Psoas muscle (tissue), 8 donors: ENCODE results near the gene ADAMTS20. TPM values are rescaled to one million over a fixed set of nuclear protein-coding genes. Genes with fewer than 3 reads are reported as not detected.

Experiments used
- ATAC-seq, 4 donors: fragments of 200-7000 bp; cut with Tn5 transposase; one replicate each; pipeline ENCODE4 v1.9.1; 2020; ENCODE audit warnings: moderate library complexity in 3 of 4, mild to moderate bottlenecking in 2 of 4
- DNase-seq, 2 donors: peaks; one replicate each; pipeline ENCODE4 v3.0.0-alpha.2; 2020
- H3K27ac ChIP-seq: fragments of 200-600 bp; one replicate; pipeline ENCODE4 v1.8.0; 2022
- H3K27me3 ChIP-seq, 3 donors: fragments of 200-600 bp in 1 of 3; one replicate each; pipeline versions ENCODE4 v1.6.1 to v1.8.0; 2013 to 2022; ENCODE audit warnings: low read length in 2 of 3, mild to moderate bottlenecking in 2 of 3, moderate library complexity in 1 of 3; ENCODE audit not compliant: insufficient read depth in 3 of 3
- H3K36me3 ChIP-seq, 2 donors: fragments of 200-600 bp in 1 of 2; one replicate each; pipeline versions ENCODE4 v1.6.1 to v1.8.0; 2013 to 2022; ENCODE audit warnings: low read depth in 1 of 2, mild to moderate bottlenecking in 1 of 2, moderate library complexity in 1 of 2; ENCODE audit not compliant: insufficient read depth in 1 of 2
- H3K4me1 ChIP-seq: fragments of 200-600 bp; one replicate; pipeline ENCODE4 v1.8.0; 2022
- H3K4me3 ChIP-seq: fragments of 200-600 bp; one replicate; pipeline ENCODE4 v1.8.0; 2022; ENCODE audit warnings: mild to moderate bottlenecking
- H3K9me3 ChIP-seq: fragments of 200-600 bp; one replicate; pipeline ENCODE4 v1.8.0; 2022
- WGBS, 3 donors: extraction: QIAGEN DNeasy Blood & Tissue Kit; methylation state at CpG; one replicate each; pipeline versions ENCODE4 v1.1.6 to v1.1.7; 2013; 5-methylcytosine and 5-hydroxymethylcytosine counted together
- intact Hi-C, 2 donors: fragments of 100-400 bp; cut with DNase I; formaldehyde crosslinking; loops; one replicate each; pipeline versions ENCODE4 v1.11.0 to v1.14.2; 2022
- long read RNA-seq, 2 donors: library from polyadenylated mRNA; unstranded; transcript quantifications; one replicate each; pipeline ENCODE4 v2.0.0, GENCODE V29; 2021
- polyA plus RNA-seq, 3 donors: library from polyadenylated mRNA; stranded (reverse); fragments of 200-250 nt; gene quantifications; one replicate each; pipeline ENCODE4 v1.2.3, GENCODE V29; 2013
- total RNA-seq, 4 donors: library from RNA; stranded (reverse); fragmentation: NEBNext Ultra II Directional in 2 of 4; extraction: Animal tissue kit (Norgen Biotek cat#: 25700) in 2 of 4; gene quantifications; one replicate each; pipeline versions ENCODE4 v1.2.1 to v1.2.4, GENCODE V29; 2021 to 2023
- TF ChIP-seq, protein P1 (sequence below): fragments of 200-600 bp; IDR thresholded peaks from one replicate; pipeline ENCODE4 v1.8.0; 2022; ENCODE audit warnings: antibody characterized with exemption
- donor health status: healthy with polysubstance abuse.
- donor health status: DM: no; HTN: no; CAD: no; lungs with moderate emphysema.
- donor health status: Bipolar disorder and iron deficiency.
- donor health status: healthy.
- donor health status: DM: yes; HTN: yes; CAD: no.
- donor health status: DM: no; HTN: no; CAD: no.
- donor health status: DM: no; HTN: no; CAD: no.
- donor health status: DM: yes; HTN: yes; CAD: no.

ADAMTS20 gene, protein sequence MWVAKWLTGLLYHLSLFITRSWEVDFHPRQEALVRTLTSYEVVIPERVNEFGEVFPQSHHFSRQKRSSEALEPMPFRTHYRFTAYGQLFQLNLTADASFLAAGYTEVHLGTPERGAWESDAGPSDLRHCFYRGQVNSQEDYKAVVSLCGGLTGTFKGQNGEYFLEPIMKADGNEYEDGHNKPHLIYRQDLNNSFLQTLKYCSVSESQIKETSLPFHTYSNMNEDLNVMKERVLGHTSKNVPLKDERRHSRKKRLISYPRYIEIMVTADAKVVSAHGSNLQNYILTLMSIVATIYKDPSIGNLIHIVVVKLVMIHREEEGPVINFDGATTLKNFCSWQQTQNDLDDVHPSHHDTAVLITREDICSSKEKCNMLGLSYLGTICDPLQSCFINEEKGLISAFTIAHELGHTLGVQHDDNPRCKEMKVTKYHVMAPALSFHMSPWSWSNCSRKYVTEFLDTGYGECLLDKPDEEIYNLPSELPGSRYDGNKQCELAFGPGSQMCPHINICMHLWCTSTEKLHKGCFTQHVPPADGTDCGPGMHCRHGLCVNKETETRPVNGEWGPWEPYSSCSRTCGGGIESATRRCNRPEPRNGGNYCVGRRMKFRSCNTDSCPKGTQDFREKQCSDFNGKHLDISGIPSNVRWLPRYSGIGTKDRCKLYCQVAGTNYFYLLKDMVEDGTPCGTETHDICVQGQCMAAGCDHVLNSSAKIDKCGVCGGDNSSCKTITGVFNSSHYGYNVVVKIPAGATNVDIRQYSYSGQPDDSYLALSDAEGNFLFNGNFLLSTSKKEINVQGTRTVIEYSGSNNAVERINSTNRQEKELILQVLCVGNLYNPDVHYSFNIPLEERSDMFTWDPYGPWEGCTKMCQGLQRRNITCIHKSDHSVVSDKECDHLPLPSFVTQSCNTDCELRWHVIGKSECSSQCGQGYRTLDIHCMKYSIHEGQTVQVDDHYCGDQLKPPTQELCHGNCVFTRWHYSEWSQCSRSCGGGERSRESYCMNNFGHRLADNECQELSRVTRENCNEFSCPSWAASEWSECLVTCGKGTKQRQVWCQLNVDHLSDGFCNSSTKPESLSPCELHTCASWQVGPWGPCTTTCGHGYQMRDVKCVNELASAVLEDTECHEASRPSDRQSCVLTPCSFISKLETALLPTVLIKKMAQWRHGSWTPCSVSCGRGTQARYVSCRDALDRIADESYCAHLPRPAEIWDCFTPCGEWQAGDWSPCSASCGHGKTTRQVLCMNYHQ (N-terminal part only)
- total RNA-seq (not detected), polyA plus RNA-seq (under 1 TPM in 1 of 3 donors, not detected in 2; 0.01 TPM)
- long read RNA-seq, donor 1: 0 reads
- long read RNA-seq, donor 2: 0 reads

DNA sequence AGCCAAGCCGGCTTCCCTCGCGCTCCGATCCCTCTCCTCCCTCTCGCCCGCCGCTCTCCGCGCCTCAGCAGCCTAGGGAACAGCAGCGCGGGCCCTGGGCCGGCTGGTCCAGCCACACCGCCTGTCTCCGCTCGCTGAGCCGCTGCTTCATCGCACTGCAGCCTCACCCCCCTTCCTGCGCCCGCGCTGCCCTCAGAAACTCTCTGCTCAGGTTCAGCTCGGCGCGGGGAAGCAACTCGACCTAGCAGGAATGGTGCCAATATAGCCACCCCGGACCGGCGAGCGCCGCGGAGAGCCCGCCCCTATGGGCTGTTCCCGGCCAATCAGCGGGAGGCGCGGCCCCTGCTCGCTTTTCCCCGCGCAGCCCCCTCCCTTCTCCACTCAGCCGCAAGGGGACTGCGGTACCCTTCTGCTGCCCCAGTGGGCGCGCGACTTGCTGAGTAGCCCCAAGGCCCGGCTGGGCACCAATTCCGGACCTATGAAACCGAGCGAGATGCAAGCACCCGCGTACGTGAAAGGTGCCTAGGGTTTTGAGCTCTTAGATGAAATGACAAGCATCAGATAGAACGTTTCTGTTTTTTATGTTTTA, at the start of gene ADAMTS20:
Gene ADAMTS20, minus strand, starts transcription at position 233 of the 589 bp plus-strand sequence. CDS start 282 bp downstream, outside the sequence.
- peak in 2 of 4 donors; percentile 13 to 33 for ATAC-seq
- H3K4me1 ChIP-seq: no peaks in the 10 kb centered on the region
- TF ChIP-seq, protein P1, sequence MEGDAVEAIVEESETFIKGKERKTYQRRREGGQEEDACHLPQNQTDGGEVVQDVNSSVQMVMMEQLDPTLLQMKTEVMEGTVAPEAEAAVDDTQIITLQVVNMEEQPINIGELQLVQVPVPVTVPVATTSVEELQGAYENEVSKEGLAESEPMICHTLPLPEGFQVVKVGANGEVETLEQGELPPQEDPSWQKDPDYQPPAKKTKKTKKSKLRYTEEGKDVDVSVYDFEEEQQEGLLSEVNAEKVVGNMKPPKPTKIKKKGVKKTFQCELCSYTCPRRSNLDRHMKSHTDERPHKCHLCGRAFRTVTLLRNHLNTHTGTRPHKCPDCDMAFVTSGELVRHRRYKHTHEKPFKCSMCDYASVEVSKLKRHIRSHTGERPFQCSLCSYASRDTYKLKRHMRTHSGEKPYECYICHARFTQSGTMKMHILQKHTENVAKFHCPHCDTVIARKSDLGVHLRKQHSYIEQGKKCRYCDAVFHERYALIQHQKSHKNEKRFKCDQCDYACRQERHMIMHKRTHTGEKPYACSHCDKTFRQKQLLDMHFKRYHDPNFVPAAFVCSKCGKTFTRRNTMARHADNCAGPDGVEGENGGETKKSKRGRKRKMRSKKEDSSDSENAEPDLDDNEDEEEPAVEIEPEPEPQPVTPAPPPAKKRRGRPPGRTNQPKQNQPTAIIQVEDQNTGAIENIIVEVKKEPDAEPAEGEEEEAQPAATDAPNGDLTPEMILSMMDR: no peak
- intact Hi-C loops: no loop called here
- DNase-seq: no peak
- peaks cover 24% of the 10 kb centered on the region for H3K9me3 ChIP-seq
- no peaks in the 10 kb centered on the region for H3K36me3 ChIP-seq
- H3K4me3 ChIP-seq: peak within 1 kb of the TSS; percentile 46
- WGBS, 3 donors: 1% methylated on average over 42 to 51 of the region's 51 CpGs
- H3K27me3 ChIP-seq: peaks cover 0 to 25% (median 13%) of the 10 kb centered on the region in 3 donors
- H3K27ac ChIP-seq: no peak within 1 kb of the TSS

DNA sequence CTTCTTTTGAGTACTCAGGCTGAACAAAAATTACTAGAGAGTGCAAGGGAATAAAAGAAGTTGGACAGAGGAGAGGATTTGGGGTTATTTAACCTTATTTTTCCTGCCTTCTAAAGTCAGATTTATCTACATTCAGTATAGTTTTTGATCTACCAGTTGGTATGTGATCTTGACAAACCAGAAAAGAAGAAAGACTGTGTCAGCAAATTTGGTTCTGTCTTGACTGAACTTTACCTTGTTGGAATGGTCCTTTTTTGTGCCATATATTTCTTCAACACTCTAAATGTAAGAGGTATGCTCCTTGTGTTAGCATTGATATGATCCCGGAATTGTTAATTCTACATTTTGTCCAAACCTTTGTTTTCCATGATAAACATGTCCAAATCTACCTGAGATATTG, 47.7 kb upstream of the ADAMTS20 start:
- Histone ChIP-seq H3K4me3 (no peak overlapping the region), H3K36me3 (no peaks in the 10 kb centered on the region), H3K4me1 (no peaks in the 10 kb centered on the region), H3K9me3 (no peaks in the 10 kb centered on the region), H3K27me3 (no peaks in the 10 kb centered on the region), H3K27ac (no peak overlapping the region)
- ATAC-seq (no peak), DNase-seq (no peak)
- intact Hi-C loops: no loop called here
- 83 to 90% (median 84%) methylated on average over 1 of the region's 1 CpG for WGBS, 3 donors
- TF ChIP-seq, protein P1: no peak

DNA sequence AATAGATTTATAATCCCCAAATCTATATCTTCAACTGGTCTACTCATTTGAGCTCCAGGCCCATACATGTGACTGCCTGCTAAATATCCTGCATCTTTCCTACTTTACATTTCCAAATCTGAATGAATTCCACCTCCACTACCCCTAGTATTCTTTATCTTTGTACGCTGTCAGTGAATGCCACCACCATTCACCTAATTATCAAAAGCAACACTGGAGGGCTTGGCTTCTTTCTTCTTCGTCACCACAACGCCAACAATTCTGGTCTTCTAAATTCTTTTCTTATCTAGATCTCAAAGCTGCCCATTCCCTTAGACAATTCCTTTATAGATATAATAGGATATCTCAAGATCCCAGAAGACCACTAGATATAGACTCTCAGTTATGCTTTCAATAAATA, 47.1 kb upstream of the ADAMTS20 start:
- DNase-seq (no peak), ATAC-seq (no peak)
- Histone ChIP-seq H3K4me3 (no peak overlapping the region), H3K27ac (no peak overlapping the region), H3K36me3 (no peaks in the 10 kb centered on the region), H3K27me3 (no peaks in the 10 kb centered on the region), H3K9me3 (no peaks in the 10 kb centered on the region), H3K4me1 (no peaks in the 10 kb centered on the region)
- TF ChIP-seq, protein P1: no peak
- intact Hi-C loops: no loop called here
- 89 to 91% (median 90%) methylated on average over 3 of the region's 3 CpGs for WGBS, 3 donors

DNA sequence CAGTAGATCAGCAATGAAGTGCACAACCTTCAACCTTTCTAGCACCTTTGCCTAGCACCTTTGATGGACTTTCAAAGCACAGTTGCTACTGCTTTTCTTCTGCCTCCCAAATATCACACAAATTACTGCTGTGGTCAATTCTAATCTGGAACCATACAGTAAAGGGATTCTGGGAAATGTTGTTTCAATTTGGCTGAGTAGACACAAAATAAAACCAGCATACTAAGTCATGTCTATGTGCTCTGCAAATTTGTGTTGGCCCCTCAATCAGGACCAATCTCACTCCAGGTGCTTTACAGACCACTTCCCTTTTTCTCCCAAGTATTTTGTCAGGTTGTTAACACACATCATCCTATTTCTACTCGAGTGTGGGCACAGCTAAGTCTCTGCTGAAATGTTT, 38.3 kb upstream of the ADAMTS20 start:
- no peaks in the 10 kb centered on the region for H3K9me3 ChIP-seq
- WGBS, 3 donors: 67 to 76% (median 68%) methylated on average over 1 of the region's 1 CpG
- H3K4me3 ChIP-seq: no peak overlapping the region
- H3K27me3 ChIP-seq: no peaks in the 10 kb centered on the region
- H3K36me3 ChIP-seq: no peaks in the 10 kb centered on the region
- TF ChIP-seq, protein P1: no peak
- intact Hi-C loops: no loop called here
- ATAC-seq: no peak
- no peaks in the 10 kb centered on the region for H3K4me1 ChIP-seq
- H3K27ac ChIP-seq: no peak overlapping the region
- no peak for DNase-seq
